Measurements from ENCODE around the gene OR11A1.
"Not testable (repeated sequence)": the region's sequence is repeated elsewhere in the genome, so short reads cannot be mapped to it uniquely, and the experiment has no call there.

The OR11A1 gene

DNA sequence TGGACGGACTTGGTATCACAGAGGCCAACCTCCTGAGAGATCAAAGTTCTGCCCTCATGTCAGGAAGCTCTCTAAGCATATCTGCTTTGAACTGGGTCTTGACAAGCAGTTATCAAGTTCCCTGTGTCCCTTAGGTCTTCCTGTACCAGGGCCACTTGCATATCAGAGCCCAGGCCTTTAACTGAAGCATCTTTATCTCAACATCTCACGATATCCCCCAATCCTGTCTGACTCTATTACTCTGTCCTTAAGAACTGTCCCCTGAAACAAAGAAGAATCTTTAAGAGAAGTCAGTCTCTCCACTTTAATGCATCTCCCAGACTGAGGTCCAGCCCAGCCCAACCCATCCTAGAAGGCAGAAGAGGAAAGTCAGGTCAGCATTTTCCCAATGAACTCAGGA is 22.7 kb upstream of the OR11A1 start:
- no peak for DNase-seq

GRCh38 chr6:29478740-29479139 is 21.9 kb upstream of the OR11A1 start:
- DNase-seq: no peak

GRCh38 chr6:29477923-29478450 is 21.1 kb upstream of the OR11A1 start:
- DNase-seq: no peak

- DNase-seq: no peak
Measured at GRCh38 chr6:29474996-29475395, 18.1 kb upstream of the OR11A1 start.

- DNase-seq: no peak
Measured at GRCh38 chr6:29466241-29466640, 9.4 kb upstream of the OR11A1 start.

GRCh38 chr6:29465801-29466200 is 8.9 kb upstream of the OR11A1 start:
- no peak for DNase-seq

DNA sequence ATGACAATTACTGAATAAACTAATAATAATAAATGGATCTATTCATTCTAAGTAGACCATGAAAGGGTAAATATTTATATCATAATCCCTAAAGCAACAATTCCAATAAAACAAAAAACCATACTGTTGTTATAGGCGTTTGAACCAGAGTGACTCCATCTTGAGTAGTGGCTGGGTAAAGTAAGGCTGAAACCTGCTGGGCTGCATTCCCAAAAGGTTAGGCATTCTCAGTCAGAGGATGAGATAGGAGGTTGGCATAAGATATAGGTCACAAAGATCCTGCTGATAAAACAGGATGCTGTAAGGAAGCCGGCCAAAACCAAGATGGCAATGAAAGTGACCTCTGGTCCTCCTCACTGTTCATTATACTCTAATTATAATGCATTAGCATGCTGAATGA is 8.4 kb upstream of the OR11A1 start:
- no peak for DNase-seq

DNA sequence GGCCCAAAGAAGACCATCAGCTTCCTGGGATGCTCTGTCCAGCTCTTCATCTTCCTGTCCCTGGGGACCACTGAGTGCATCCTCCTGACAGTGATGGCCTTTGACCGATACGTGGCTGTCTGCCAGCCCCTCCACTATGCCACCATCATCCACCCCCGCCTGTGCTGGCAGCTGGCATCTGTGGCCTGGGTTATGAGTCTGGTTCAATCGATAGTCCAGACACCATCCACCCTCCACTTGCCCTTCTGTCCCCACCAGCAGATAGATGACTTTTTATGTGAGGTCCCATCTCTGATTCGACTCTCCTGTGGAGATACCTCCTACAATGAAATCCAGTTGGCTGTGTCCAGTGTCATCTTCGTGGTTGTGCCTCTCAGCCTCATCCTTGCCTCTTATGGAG is 5.2 kb upstream of the OR11A1 start:
- no peak for DNase-seq

GRCh38 chr6:29461021-29461814 is 4.3 kb upstream of the OR11A1 start:
- DNase-seq: no peak

GRCh38 chr6:29451471-29452193 is 5.2 kb downstream of the OR11A1 start:
- no peak for DNase-seq

GRCh38 chr6:29447670-29448069 is 9.2 kb downstream of the OR11A1 start:
- no peak for DNase-seq

DNA sequence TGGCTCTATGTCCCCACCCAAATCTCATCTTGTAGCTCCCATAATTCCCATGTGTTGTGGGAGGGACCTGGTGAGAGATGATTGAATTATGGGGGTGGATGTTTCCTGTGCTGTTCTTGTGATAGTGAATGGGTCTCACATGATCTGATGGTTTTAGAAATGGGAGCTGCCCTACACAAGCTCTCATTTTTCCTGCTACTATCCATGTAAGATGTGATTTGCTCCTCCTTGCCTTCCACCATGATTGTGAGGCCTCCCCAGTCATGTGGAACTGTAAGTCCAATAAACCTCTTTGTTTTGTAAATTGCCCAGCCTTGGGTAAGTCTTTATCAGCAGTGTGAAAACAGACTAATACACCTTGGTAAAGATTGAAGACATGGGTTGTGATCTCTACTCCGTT is 12.8 kb downstream of the OR11A1 start:
- not testable (repeated sequence) for DNase-seq

DNA sequence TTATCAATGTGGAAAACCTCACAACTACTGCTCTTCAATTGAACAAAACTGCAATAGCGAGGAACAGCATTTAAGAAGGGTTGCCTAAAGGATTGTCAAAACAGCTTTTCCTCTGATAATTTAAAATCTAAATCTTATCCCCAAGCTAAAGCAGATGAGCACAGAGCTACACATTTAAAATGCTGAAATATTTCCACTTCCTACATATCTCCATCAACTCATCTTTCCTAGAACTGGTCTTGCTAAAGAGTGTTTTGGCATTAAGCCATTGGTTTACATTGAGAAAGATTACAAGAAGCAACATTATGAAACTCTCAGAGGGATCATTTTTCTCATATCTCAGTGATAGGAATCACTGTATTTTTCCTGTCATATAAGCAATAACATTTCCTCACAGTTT is 14.2 kb downstream of the OR11A1 start:
- no peak for DNase-seq

- DNase-seq: no peak
Measured at GRCh38 chr6:29439006-29439405, 17.9 kb downstream of the OR11A1 start, which contains the start of gene OR10C1. Gene OR10C1, plus strand, starts transcription at chr6:29439306. Its CDS starts 710 bp downstream, at chr6:29440016.

DNA sequence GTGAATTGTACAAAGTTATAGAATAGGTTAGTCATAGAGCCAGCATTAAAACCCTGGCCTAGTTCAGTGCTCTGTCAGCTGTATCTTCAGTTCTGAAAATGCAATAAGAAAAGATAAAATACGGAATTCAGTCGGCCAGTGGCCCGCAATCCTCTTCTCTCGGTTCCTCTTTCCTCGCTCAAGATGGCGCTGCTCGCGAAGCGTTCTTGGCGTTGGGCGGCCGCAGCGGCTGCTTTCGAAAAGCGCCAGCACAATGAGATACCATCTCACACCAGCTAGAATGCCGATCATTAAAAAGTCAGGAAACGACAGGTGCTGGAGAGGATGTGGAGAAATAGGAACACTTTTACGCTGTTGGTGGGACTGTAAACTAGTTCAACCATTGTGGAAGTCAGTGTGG is 20.1 kb downstream of the OR11A1 start:
- not testable (repeated sequence) for DNase-seq

DNA sequence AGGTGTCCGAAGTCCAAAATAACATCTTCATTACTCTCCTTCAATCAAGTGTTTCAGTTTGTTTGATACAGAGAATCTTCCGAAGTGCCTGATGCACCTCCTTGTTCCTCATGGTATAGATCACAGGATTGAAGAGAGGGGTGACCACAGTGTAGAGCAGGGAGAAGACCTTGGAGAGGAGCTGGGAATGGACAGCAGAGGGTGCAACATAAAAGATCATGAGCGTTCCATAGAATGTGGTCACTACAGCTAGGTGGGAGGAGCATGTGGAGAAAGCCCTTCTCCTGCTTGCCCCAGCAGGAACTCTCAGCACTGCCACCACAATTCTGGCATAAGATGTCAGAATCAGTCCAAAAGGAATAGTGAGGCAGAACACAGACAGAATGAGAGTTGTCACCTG is 30.2 kb downstream of the OR11A1 start:
- no peak for DNase-seq

- no peak for DNase-seq
Measured at GRCh38 chr6:29425075-29425474, 31.8 kb downstream of the OR11A1 start.

GRCh38 chr6:29424575-29424974 is 32.3 kb downstream of the OR11A1 start:
- DNase-seq: no peak

GRCh38 chr6:29424168-29424567 is 32.7 kb downstream of the OR11A1 start:
- DNase-seq: no peak

- no peak for DNase-seq
Measured at GRCh38 chr6:29419516-29419915, 37.4 kb downstream of the OR11A1 start.

GRCh38 chr6:29414588-29414987 is 42.3 kb downstream of the OR11A1 start, which contains the start of gene OR12D1:
Gene OR12D1, plus strand, starts transcription at chr6:29414928.
- DNase-seq: no peak

- no peak for DNase-seq
Measured at GRCh38 chr6:29403801-29404200, 53.1 kb downstream of the OR11A1 start.

DNA sequence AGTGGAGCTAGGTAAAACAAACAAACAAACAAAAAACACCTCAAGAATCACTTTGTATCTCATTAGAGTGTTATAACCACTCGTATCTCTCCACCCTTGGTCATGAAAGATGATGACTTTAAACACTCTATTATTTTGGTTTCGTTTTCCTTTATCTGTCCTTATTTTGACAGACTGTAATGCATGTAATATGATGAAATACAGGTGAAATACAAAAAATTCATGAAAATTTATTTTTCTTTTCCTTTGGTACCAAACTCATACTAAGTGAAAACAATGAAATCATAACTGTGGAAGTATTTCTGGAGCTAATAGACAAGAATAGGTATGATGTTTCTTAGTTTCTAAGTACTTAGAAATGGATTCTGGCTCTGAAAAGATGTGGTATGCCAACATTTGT is 57.3 kb downstream of the OR11A1 start:
- no peak for DNase-seq

Data from anterior cingulate cortex (tissue), 58 donors.